WTC11 (cell line): ENCODE measurements around the gene XPNPEP3. TPM values are rescaled to one million over a fixed set of nuclear protein-coding genes. Genes with fewer than 3 reads are reported as not detected.
A peak's percentile ranks its signal among the peaks of the same experiment; 100 is the strongest.

Experiments used
- ATAC-seq: fragments of 200-7000 bp; cut with Tn5 transposase; 2 replicates; pipeline ENCODE4 v1.10.0; 2021; ENCODE audit warnings: mild to moderate bottlenecking, moderate library complexity
- CTCF ChIA-PET: fragments of 300-600 bp; sonication (Branson Sonifier 250); formaldehyde crosslinking; loops from one replicate; lab custom pipeline; 2021; ENCODE audit warnings: antibody characterized with exemption; lab: Charles Lee
- POLR2A ChIA-PET: fragments of 350-600 bp; sonication (Branson Sonifier 250); formaldehyde crosslinking; loops from one replicate; lab custom pipeline; 2021; ENCODE audit warnings: antibody characterized with exemption; lab: Charles Lee
- DNase-seq: peaks from one replicate; pipeline ENCODE4 v3.0.0; 2021; ENCODE audit warnings: low spot score
- H3K27ac Mint-ChIP-seq: 2 replicates; pipeline ENCODE4 v1.8.0; 2021; ENCODE audit warnings: mixed read lengths
- H3K27me3 Mint-ChIP-seq: 2 replicates; pipeline ENCODE4 v1.8.0; 2021; ENCODE audit warnings: low read depth, mild to moderate bottlenecking, moderate library complexity, mixed read lengths
- H3K36me3 Mint-ChIP-seq: 2 replicates; pipeline ENCODE4 v1.8.0; 2021; ENCODE audit warnings: mixed read lengths
- H3K4me1 Mint-ChIP-seq: 2 replicates; pipeline ENCODE4 v1.8.0; 2022; ENCODE audit warnings: mixed read lengths
- H3K4me3 Mint-ChIP-seq: 2 replicates; pipeline ENCODE4 v1.8.0; 2021; ENCODE audit warnings: mild to moderate bottlenecking, moderate library complexity, mixed read lengths
- H3K9me3 Mint-ChIP-seq: 2 replicates; pipeline ENCODE4 v1.8.0; 2021; ENCODE audit warnings: mixed read lengths
- ETV6 ChIP-seq: sonication (generic); formaldehyde crosslinking; IDR thresholded peaks from 2 replicates; pipeline ENCODE4 v1.8.1; 2022; ENCODE audit warnings: mild to moderate bottlenecking, missing genetic modification reagents
- FOXJ3 ChIP-seq: sonication (generic); formaldehyde crosslinking; IDR thresholded peaks from 2 replicates; pipeline ENCODE4 v1.9.0; 2021; ENCODE audit warnings: missing genetic modification reagents, mild to moderate bottlenecking, borderline replicate concordance
- FOXP1 ChIP-seq: sonication (generic); formaldehyde crosslinking; IDR thresholded peaks from 2 replicates; pipeline ENCODE4 v1.8.0; 2022; ENCODE audit warnings: missing genetic modification reagents, mild to moderate bottlenecking, moderate library complexity, borderline replicate concordance
- GABPB1 ChIP-seq: sonication (generic); formaldehyde crosslinking; IDR thresholded peaks from 2 replicates; pipeline ENCODE4 v1.8.1; 2023; ENCODE audit warnings: mild to moderate bottlenecking, missing genetic modification reagents
- GRHL2 ChIP-seq: fragments of 250-450 bp; sonication (Bioruptor Pico); IDR thresholded peaks from 2 replicates; pipeline ENCODE4 v1.8.0; 2022; ENCODE audit warnings: mild to moderate bottlenecking, moderate library complexity; ENCODE audit not compliant: insufficient replicate concordance, severe bottlenecking
- GTF2I ChIP-seq: fragments of 250-450 bp; sonication (Bioruptor Pico); conservative IDR thresholded peaks from 2 replicates; pipeline ENCODE4 v1.4.0; 2021; ENCODE audit warnings: mild to moderate bottlenecking
- MYBL2 ChIP-seq: sonication (generic); formaldehyde crosslinking; IDR thresholded peaks from 2 replicates; pipeline ENCODE4 v1.8.1; 2023; ENCODE audit warnings: mild to moderate bottlenecking, moderate library complexity, missing genetic modification reagents
- NFE2L1 ChIP-seq: sonication (generic); formaldehyde crosslinking; IDR thresholded peaks from 2 replicates; pipeline ENCODE4 v1.8.1; 2023; ENCODE audit warnings: missing genetic modification reagents
- NFYB ChIP-seq: sonication (generic); formaldehyde crosslinking; conservative IDR thresholded peaks from 2 replicates; pipeline ENCODE4 v1.8.0; 2022; ENCODE audit warnings: low read depth, missing genetic modification reagents
- PRRX2 ChIP-seq: fragments of 250-450 bp; sonication (Bioruptor Pico); IDR thresholded peaks from 2 replicates; pipeline ENCODE4 v1.8.0; 2021; ENCODE audit warnings: mild to moderate bottlenecking
- ZNF121 ChIP-seq: sonication (generic); formaldehyde crosslinking; IDR thresholded peaks from 2 replicates; pipeline ENCODE4 v1.8.0; 2023; ENCODE audit warnings: missing genetic modification reagents
- ZNF263 ChIP-seq: sonication (generic); formaldehyde crosslinking; IDR thresholded peaks from 2 replicates; pipeline ENCODE4 v1.8.1; 2022; ENCODE audit warnings: low read depth, mild to moderate bottlenecking, moderate library complexity, missing genetic modification reagents
- total RNA-seq: library from RNA; stranded (reverse); gene quantifications from 3 replicates; pipeline ENCODE4 v1.2.3, GENCODE V29; 2021
- TF ChIP-seq, protein P1 (sequence below): fragments of 250-450 bp; sonication (Bioruptor Pico); IDR thresholded peaks from 2 replicates; pipeline ENCODE4 v1.9.0; 2021; ENCODE audit warnings: mild to moderate bottlenecking
- TF ChIP-seq, protein P2 (sequence below): fragments of 200-600 bp; IDR thresholded peaks from 2 replicates; pipeline ENCODE4 v1.8.0; 2022; ENCODE audit warnings: antibody characterized with exemption
- TF ChIP-seq, protein P3 (sequence below): sonication (generic); formaldehyde crosslinking; IDR thresholded peaks from 2 replicates; pipeline ENCODE4 v1.8.1; 2022; ENCODE audit warnings: low read depth, missing genetic modification reagents, borderline replicate concordance
- TF ChIP-seq, protein P4 (sequence below): sonication (generic); formaldehyde crosslinking; IDR thresholded peaks from 2 replicates; pipeline ENCODE4 v1.8.0; 2022; ENCODE audit warnings: mild to moderate bottlenecking, missing genetic modification reagents
- TF ChIP-seq, protein P5 (sequence below): sonication (generic); formaldehyde crosslinking; conservative IDR thresholded peaks from 2 replicates; pipeline ENCODE4 v1.8.1; 2022; ENCODE audit warnings: mild to moderate bottlenecking, missing genetic modification reagents
- TF ChIP-seq, protein P6 (sequence below): sonication (generic); formaldehyde crosslinking; IDR thresholded peaks from 2 replicates; pipeline ENCODE4 v1.8.1; 2023; ENCODE audit warnings: mild to moderate bottlenecking, missing genetic modification reagents
- TF ChIP-seq, protein P7 (sequence below): sonication (generic); formaldehyde crosslinking; IDR thresholded peaks from 2 replicates; pipeline ENCODE4 v1.8.1; 2022; ENCODE audit warnings: low read depth, mild to moderate bottlenecking, moderate library complexity, missing genetic modification reagents, borderline replicate concordance

The XPNPEP3 gene
- total RNA-seq, 1 experiment from 2014 or later: 28.2 TPM

DNA sequence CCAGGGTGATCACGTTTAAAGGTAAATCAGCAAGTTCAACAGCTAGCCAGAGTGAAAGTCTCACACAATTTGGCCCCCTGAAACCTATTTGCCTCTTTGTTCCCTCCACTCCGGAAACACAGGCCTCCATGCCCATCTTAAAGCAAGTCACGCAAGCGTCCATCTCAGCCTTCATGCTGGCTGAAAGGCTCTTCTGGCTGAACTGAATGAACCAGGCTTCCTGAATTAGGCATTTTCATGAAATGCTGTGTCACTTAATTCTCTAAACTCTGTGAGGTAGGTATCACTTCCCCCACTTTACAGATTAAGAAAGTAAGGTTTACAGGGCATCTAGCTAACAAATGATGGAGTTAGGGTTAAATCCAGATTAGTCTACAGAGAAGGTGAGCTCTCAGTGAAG lies 39.2 kb upstream of the XPNPEP3 start:
- H3K4me1 Mint-ChIP-seq: peaks cover 24% of the 10 kb centered on the region
- no peaks in the 10 kb centered on the region for H3K9me3 Mint-ChIP-seq
- ATAC-seq (no peak), DNase-seq (no peak)
- ChIA-PET POLR2A (no interaction called here), CTCF (interaction anchor here (0.6 to 0.8 kb wide), 2 partner anchors 57 to 128 kb away, joined by 3 to 9 read pairs; no protein-coding TSS in a partner anchor)
- peak overlapping the region; percentile 92 for H3K4me3 Mint-ChIP-seq
- no peak for TF ChIP-seq ZNF121 (CRISPR knock-in tag)
- TF ChIP-seq PRRX2: no peak
- no peak for TF ChIP-seq GRHL2 (CRISPR knock-in tag)
- no peak for TF ChIP-seq MYBL2 (CRISPR knock-in tag)
- no peaks in the 10 kb centered on the region for H3K27me3 Mint-ChIP-seq
- peak overlapping the region; percentile 19; the same call in 1 of the 2 replicates for H3K27ac Mint-ChIP-seq
- H3K36me3 Mint-ChIP-seq: peaks cover 8% of the 10 kb centered on the region

DNA sequence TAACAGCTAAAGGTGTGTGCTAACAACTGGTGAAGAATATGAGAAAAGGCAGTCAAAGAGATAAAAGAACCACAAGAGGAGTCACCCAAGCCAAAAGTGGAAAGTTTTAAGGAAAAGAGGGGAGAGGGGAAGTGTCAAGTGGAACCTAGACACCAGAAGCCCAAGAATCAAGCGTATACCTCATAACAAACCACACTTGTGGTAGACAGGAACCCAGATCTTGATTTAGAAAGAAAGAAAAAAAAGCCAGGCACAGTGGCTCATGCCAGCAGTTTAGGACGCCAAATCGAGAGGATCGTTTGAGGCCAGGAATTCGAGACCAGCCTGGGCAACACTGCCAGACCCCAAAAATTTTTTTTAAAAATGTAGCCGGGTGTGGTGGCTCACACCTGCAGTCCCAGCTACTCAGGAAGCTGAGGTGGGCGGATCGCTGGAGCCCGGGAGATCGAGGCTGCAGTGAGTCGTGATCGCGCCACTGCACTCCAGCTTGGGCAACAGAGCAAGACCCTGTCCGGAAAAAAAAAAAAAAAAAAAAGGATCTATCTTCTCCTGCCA lies 38.7 kb upstream of the XPNPEP3 start:
- ChIA-PET CTCF (interaction anchor here (0.5 to 1.4 kb wide), 5 partner anchors 58 to 135 kb away, joined by 3 to 9 read pairs (median 3); no protein-coding TSS in a partner anchor), POLR2A (interaction anchor here (0.6 to 0.7 kb wide), 3 partner anchors 10 to 687 kb away, joined by 3 to 5 read pairs (median 3); no protein-coding TSS in a partner anchor)
- TF ChIP-seq ZNF263 (CRISPR knock-in tag) (no peak), ZNF121 (CRISPR knock-in tag) (peak; percentile 78), FOXJ3 (no peak)
- TF ChIP-seq, protein P1, sequence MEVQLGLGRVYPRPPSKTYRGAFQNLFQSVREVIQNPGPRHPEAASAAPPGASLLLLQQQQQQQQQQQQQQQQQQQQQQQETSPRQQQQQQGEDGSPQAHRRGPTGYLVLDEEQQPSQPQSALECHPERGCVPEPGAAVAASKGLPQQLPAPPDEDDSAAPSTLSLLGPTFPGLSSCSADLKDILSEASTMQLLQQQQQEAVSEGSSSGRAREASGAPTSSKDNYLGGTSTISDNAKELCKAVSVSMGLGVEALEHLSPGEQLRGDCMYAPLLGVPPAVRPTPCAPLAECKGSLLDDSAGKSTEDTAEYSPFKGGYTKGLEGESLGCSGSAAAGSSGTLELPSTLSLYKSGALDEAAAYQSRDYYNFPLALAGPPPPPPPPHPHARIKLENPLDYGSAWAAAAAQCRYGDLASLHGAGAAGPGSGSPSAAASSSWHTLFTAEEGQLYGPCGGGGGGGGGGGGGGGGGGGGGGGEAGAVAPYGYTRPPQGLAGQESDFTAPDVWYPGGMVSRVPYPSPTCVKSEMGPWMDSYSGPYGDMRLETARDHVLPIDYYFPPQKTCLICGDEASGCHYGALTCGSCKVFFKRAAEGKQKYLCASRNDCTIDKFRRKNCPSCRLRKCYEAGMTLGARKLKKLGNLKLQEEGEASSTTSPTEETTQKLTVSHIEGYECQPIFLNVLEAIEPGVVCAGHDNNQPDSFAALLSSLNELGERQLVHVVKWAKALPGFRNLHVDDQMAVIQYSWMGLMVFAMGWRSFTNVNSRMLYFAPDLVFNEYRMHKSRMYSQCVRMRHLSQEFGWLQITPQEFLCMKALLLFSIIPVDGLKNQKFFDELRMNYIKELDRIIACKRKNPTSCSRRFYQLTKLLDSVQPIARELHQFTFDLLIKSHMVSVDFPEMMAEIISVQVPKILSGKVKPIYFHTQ (CRISPR knock-in tag): no peak
- TF ChIP-seq, protein P2, sequence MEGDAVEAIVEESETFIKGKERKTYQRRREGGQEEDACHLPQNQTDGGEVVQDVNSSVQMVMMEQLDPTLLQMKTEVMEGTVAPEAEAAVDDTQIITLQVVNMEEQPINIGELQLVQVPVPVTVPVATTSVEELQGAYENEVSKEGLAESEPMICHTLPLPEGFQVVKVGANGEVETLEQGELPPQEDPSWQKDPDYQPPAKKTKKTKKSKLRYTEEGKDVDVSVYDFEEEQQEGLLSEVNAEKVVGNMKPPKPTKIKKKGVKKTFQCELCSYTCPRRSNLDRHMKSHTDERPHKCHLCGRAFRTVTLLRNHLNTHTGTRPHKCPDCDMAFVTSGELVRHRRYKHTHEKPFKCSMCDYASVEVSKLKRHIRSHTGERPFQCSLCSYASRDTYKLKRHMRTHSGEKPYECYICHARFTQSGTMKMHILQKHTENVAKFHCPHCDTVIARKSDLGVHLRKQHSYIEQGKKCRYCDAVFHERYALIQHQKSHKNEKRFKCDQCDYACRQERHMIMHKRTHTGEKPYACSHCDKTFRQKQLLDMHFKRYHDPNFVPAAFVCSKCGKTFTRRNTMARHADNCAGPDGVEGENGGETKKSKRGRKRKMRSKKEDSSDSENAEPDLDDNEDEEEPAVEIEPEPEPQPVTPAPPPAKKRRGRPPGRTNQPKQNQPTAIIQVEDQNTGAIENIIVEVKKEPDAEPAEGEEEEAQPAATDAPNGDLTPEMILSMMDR: no peak
- no peak for ATAC-seq
- Mint-ChIP-seq H3K27me3 (no peaks in the 10 kb centered on the region), H3K27ac (peak overlapping the region; percentile 79), H3K36me3 (peaks cover 13% of the 10 kb centered on the region), H3K9me3 (no peaks in the 10 kb centered on the region), H3K4me3 (peak overlapping the region; percentile 92), H3K4me1 (peaks cover 24% of the 10 kb centered on the region)
- no peak for DNase-seq

DNA sequence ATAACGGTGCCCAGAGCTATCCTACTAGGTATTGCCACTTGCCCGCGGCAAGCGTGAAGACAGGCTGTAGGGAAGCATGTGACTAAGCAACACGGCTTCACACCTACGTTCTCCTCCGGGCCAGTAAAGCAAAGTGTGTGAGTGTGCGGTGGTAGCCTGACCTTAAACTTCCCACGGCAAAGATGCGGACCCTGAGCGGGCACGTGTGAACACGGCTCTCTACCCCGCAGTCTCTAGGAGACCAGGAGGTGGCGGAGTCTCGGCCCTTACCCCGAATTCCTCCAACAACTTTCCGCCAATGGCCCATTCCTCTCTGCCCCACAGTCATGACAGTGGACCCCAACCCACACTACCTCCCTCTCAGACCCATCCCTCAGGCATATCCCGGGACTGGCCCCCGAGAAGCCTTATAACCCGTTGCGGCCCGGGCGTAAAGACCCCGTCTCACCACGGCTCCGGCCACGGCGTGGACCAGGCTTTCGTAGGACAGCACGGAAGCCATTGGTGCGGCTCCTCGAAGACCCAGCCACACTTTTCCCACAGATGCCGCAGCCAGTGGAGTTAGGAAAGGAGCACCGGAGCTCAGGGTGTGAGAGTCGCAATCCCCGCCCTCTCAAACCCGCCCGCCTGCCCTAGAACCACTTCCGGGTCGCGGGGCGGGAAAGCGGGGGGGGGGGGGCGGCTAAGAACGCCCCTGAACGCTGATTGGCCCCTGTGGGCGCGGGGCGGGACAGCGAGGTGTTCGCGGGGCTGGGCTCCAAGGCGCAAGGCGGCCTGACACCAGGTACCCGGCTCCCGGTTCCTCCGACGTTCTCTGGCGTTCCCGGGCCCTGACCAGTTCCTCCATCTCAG lies 38.0 kb upstream of the XPNPEP3 start, which contains the start of gene SLC25A17:
TSS of gene SLC25A17 (minus strand) at position 600 of the 852 bp plus-strand sequence. CDS start at position 502, 98 bp downstream.
- Mint-ChIP-seq H3K27me3 (no peaks in the 10 kb centered on the region), H3K36me3 (peaks cover 19% of the 10 kb centered on the region), H3K4me1 (peaks cover 24% of the 10 kb centered on the region), H3K9me3 (no peaks in the 10 kb centered on the region), H3K27ac (peak within 1 kb of the TSS; percentile 83), H3K4me3 (peak within 1 kb of the TSS; percentile 92)
- peak; percentile 91 for DNase-seq
- POLR2A ChIA-PET: interaction anchor here (0.6 to 0.9 kb wide), 5 partner anchors 11 to 932 kb away, joined by 3 to 5 read pairs (median 3); partner anchors contain the start of gene XPNPEP3
- ATAC-seq: peak; percentile 97
- CTCF ChIA-PET: interaction anchor here (0.5 to 1.4 kb wide), 9 partner anchors 58 to 280 kb away, joined by 3 to 9 read pairs (median 3); no protein-coding TSS in a partner anchor
- TF ChIP-seq, protein P3, sequence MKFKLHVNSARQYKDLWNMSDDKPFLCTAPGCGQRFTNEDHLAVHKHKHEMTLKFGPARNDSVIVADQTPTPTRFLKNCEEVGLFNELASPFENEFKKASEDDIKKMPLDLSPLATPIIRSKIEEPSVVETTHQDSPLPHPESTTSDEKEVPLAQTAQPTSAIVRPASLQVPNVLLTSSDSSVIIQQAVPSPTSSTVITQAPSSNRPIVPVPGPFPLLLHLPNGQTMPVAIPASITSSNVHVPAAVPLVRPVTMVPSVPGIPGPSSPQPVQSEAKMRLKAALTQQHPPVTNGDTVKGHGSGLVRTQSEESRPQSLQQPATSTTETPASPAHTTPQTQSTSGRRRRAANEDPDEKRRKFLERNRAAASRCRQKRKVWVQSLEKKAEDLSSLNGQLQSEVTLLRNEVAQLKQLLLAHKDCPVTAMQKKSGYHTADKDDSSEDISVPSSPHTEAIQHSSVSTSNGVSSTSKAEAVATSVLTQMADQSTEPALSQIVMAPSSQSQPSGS (CRISPR knock-in tag): no peak
- TF ChIP-seq, protein P4, sequence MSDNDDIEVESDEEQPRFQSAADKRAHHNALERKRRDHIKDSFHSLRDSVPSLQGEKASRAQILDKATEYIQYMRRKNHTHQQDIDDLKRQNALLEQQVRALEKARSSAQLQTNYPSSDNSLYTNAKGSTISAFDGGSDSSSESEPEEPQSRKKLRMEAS (CRISPR knock-in tag): peak; percentile 77
- peak; percentile 72; the same call in 1 of the 2 replicates for TF ChIP-seq NFE2L1 (CRISPR knock-in tag)
- TF ChIP-seq, protein P5, sequence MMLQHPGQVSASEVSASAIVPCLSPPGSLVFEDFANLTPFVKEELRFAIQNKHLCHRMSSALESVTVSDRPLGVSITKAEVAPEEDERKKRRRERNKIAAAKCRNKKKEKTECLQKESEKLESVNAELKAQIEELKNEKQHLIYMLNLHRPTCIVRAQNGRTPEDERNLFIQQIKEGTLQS (CRISPR knock-in tag): no peak
- TF ChIP-seq ETV6 (CRISPR knock-in tag): 0 out of 2 replicates have a peak, but pooled peaks have one; percentile 34
- TF ChIP-seq GABPB1: peak; percentile 74
- no peak for TF ChIP-seq GTF2I (CRISPR knock-in tag)
- TF ChIP-seq, protein P6, sequence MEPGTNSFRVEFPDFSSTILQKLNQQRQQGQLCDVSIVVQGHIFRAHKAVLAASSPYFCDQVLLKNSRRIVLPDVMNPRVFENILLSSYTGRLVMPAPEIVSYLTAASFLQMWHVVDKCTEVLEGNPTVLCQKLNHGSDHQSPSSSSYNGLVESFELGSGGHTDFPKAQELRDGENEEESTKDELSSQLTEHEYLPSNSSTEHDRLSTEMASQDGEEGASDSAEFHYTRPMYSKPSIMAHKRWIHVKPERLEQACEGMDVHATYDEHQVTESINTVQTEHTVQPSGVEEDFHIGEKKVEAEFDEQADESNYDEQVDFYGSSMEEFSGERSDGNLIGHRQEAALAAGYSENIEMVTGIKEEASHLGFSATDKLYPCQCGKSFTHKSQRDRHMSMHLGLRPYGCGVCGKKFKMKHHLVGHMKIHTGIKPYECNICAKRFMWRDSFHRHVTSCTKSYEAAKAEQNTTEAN (CRISPR knock-in tag): peak; percentile 50; the same call in 1 of the 2 replicates
- peak; percentile 76 for TF ChIP-seq NFYB (CRISPR knock-in tag)
- TF ChIP-seq, protein P7, sequence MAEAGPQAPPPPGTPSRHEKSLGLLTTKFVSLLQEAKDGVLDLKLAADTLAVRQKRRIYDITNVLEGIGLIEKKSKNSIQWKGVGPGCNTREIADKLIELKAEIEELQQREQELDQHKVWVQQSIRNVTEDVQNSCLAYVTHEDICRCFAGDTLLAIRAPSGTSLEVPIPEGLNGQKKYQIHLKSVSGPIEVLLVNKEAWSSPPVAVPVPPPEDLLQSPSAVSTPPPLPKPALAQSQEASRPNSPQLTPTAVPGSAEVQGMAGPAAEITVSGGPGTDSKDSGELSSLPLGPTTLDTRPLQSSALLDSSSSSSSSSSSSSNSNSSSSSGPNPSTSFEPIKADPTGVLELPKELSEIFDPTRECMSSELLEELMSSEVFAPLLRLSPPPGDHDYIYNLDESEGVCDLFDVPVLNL (CRISPR knock-in tag): no peak
- TF ChIP-seq FOXP1 (CRISPR knock-in tag): peak; percentile 66; the same call in 1 of the 2 replicates
